H1 (cell line): ENCODE results near the gene GSDME. TPM values are rescaled to one million over a fixed set of nuclear protein-coding genes. Genes with fewer than 3 reads are reported as not detected.
A peak's percentile ranks its signal among the peaks of the same experiment; 100 is the strongest.

Experiments used
- CTCF ChIA-PET: fragments of 300-600 bp; sonication (Branson Sonifier 250); formaldehyde crosslinking; loops from one replicate; lab custom pipeline; 2021; ENCODE audit not compliant: partially characterized antibody; lab: Charles Lee
- POLR2A ChIA-PET: fragments of 300-600 bp; sonication (Branson Sonifier 250); formaldehyde crosslinking; loops from one replicate; lab custom pipeline; 2021; ENCODE audit warnings: inconsistent platforms; ENCODE audit not compliant: partially characterized antibody; lab: Charles Lee
- DNase-seq, 2 experiments: peaks; one replicate each; pipeline versions ENCODE4 v3.0.0 to v3.0.0-alpha.2; 2010 to 2022; ENCODE audit warnings: low spot score in 2 of 2, low read depth in 1 of 2, mixed read lengths in 1 of 2
- FAIRE-seq: peaks from 2 replicates; lab custom pipeline; 2011; peaks lifted over from hg19 to GRCh38; lab: Jason Lieb, UNC
- H2AFZ ChIP-seq: 2 replicates; pipeline ENCODE4 v1.8.1; 2012; ENCODE audit warnings: low read length, inconsistent platforms
- H2AK5ac ChIP-seq: 2 replicates; pipeline ENCODE4 v1.6.1; 2013; ENCODE audit warnings: low read depth, low read length
- H2BK120ac ChIP-seq: replicated peaks from 2 replicates; pipeline ENCODE3; 2013; ENCODE audit warnings: low read depth, low read length, inconsistent platforms
- H2BK12ac ChIP-seq: 2 replicates; pipeline ENCODE4 v1.6.1; 2013; ENCODE audit warnings: low read depth, low read length
- H2BK15ac ChIP-seq: 2 replicates; pipeline ENCODE4 v1.6.1; 2013; ENCODE audit warnings: low read length
- H2BK20ac ChIP-seq: 2 replicates; pipeline ENCODE4 v1.6.1; 2013; ENCODE audit warnings: low read length
- H2BK5ac ChIP-seq: 2 replicates; pipeline ENCODE4 v1.6.1; 2013; ENCODE audit warnings: low read depth, low read length
- H3K14ac ChIP-seq: 2 replicates; pipeline ENCODE4 v1.6.1; 2013; ENCODE audit warnings: inconsistent platforms; ENCODE audit not compliant: insufficient read length
- H3K18ac ChIP-seq: 2 replicates; pipeline ENCODE4 v1.6.1; 2013; ENCODE audit warnings: low read length; ENCODE audit errors: extremely low read depth
- H3K23ac ChIP-seq: 2 replicates; pipeline ENCODE4 v1.6.1; 2013; ENCODE audit warnings: inconsistent platforms; ENCODE audit not compliant: insufficient read length
- H3K23me2 ChIP-seq: 2 replicates; pipeline ENCODE4 v1.6.1; 2013; ENCODE audit warnings: low read depth, low read length
- H3K27ac ChIP-seq: 2 replicates; pipeline ENCODE4 v1.6.1; 2011; ENCODE audit warnings: low read depth, low read length, inconsistent platforms
- H3K27me3 ChIP-seq, 4 experiments: replicated peaks in 1 of 4; 1 replicate in 1 of 4; 2 replicates in 3 of 4; pipeline versions ENCODE4 v1.6.1 to v1.8.1; 2011 to 2013; ENCODE audit warnings: low read length in 3 of 4, mild to moderate bottlenecking in 3 of 4, inconsistent platforms in 2 of 4, mixed read lengths in 2 of 4, moderate library complexity in 1 of 4; ENCODE audit not compliant: control insufficient read depth in 3 of 4, insufficient read depth in 3 of 4; ENCODE audit errors: extremely low read depth in 1 of 4
- H3K36me3 ChIP-seq, 4 experiments: 2 replicates each; pipeline versions ENCODE4 v1.6.1 to v1.8.1; 2011 to 2013; ENCODE audit warnings: mild to moderate bottlenecking in 4 of 4, low read length in 3 of 4, moderate library complexity in 2 of 4, control low read depth in 1 of 4, inconsistent platforms in 1 of 4; ENCODE audit not compliant: insufficient read depth in 4 of 4, control insufficient read depth in 2 of 4
- H3K4ac ChIP-seq: replicated peaks from 2 replicates; pipeline ENCODE3; 2013; ENCODE audit warnings: low read length, low read depth, mixed read lengths, inconsistent platforms; ENCODE audit not compliant: insufficient read length
- H3K4me1 ChIP-seq, 4 experiments: replicated peaks in 1 of 4; 1 replicate in 1 of 4; 2 replicates in 3 of 4; pipeline versions ENCODE4 v1.6.1 to v1.8.1; 2011 to 2013; ENCODE audit warnings: low read length in 3 of 4, inconsistent platforms in 2 of 4, mixed read lengths in 1 of 4; ENCODE audit not compliant: insufficient read depth in 4 of 4, control insufficient read depth in 3 of 4
- H3K4me2 ChIP-seq, 2 experiments: 2 replicates each; pipeline versions ENCODE4 v1.6.1 to v1.8.1; 2011 to 2013; ENCODE audit warnings: low read depth in 2 of 2, low read length in 2 of 2, control low read depth in 1 of 2, inconsistent platforms in 1 of 2, mild to moderate bottlenecking in 1 of 2; ENCODE audit not compliant: insufficient read depth in 1 of 2
- H3K4me3 ChIP-seq, 4 experiments: fragments of 200-600, 300-600 bp in 1 of 4; sonication (generic), shearing (Covaris generic), sonication (Bioruptor Twin) in 1 of 4; 2 replicates each; pipeline versions ENCODE4 v1.5.1 to v1.8.1; 2011 to 2016; ENCODE audit warnings: low read length in 4 of 4, low read depth in 3 of 4, control low read depth in 2 of 4, inconsistent platforms in 2 of 4, mild to moderate bottlenecking in 2 of 4, mixed read lengths in 1 of 4, moderate library complexity in 1 of 4; ENCODE audit not compliant: insufficient read depth in 2 of 4; ENCODE audit errors: extremely low read depth in 1 of 4
- H3K56ac ChIP-seq: replicated peaks from 2 replicates; pipeline ENCODE3; 2013; ENCODE audit warnings: low read depth, mild to moderate bottlenecking, mixed read lengths, low read length, inconsistent platforms; ENCODE audit not compliant: insufficient read length
- H3K79me1 ChIP-seq: 2 replicates; pipeline ENCODE4 v1.6.1; 2013; ENCODE audit warnings: low read depth, low read length, control low read depth
- H3K79me2 ChIP-seq, 2 experiments: 2 replicates each; pipeline versions ENCODE4 v1.6.1 to v1.8.1; 2012 to 2013; ENCODE audit warnings: low read length in 2 of 2, mild to moderate bottlenecking in 2 of 2, inconsistent platforms in 1 of 2; ENCODE audit not compliant: insufficient read depth in 2 of 2, control insufficient read depth in 1 of 2
- H3K9ac ChIP-seq, 4 experiments: replicated peaks in 1 of 4; 1 replicate in 1 of 4; 2 replicates in 3 of 4; pipeline versions ENCODE4 v1.6.1 to v1.8.1; 2011 to 2013; ENCODE audit warnings: low read depth in 3 of 4, low read length in 3 of 4, control low read depth in 2 of 4, mild to moderate bottlenecking in 2 of 4, moderate library complexity in 2 of 4, inconsistent platforms in 1 of 4; ENCODE audit errors: extremely low read depth in 1 of 4
- H3K9me3 ChIP-seq, 2 experiments: 2 replicates each; pipeline versions ENCODE4 v1.6.1 to v1.8.1; 2012 to 2013; ENCODE audit warnings: mild to moderate bottlenecking in 2 of 2, moderate library complexity in 2 of 2, control low read depth in 1 of 2, inconsistent platforms in 1 of 2, low read depth in 1 of 2, low read length in 1 of 2, mixed read lengths in 1 of 2; ENCODE audit not compliant: insufficient read depth in 2 of 2
- H4K20me1 ChIP-seq, 2 experiments: replicated peaks in 1 of 2; 2 replicates each; pipeline versions ENCODE3 to v1.8.1; 2011 to 2013; ENCODE audit warnings: inconsistent platforms in 2 of 2, low read length in 2 of 2, mild to moderate bottlenecking in 1 of 2; ENCODE audit not compliant: insufficient read depth in 2 of 2, control insufficient read depth in 1 of 2
- H4K5ac ChIP-seq: 2 replicates; pipeline ENCODE4 v1.6.1; 2013; ENCODE audit warnings: low read length, low read depth, mixed read lengths, inconsistent platforms; ENCODE audit not compliant: insufficient read length
- H4K8ac ChIP-seq: 2 replicates; pipeline ENCODE4 v1.8.0; 2013; ENCODE audit warnings: mild to moderate bottlenecking, moderate library complexity, low read length, inconsistent platforms; ENCODE audit not compliant: insufficient read depth; ENCODE audit errors: extremely low read depth
- H4K91ac ChIP-seq: replicated peaks from 2 replicates; pipeline ENCODE3; 2013; ENCODE audit warnings: low read length, mixed read lengths, inconsistent platforms; ENCODE audit not compliant: insufficient read length
- MAFK ChIP-seq: IDR thresholded peaks from 2 replicates; pipeline ENCODE4 v1.6.1; 2012; ENCODE audit warnings: low read depth, mild to moderate bottlenecking, improper control_type of control experiment, low read length
- POLR2A ChIP-seq, 2 experiments: IDR thresholded peaks; 1 replicate in 1 of 2; 2 replicates in 1 of 2; pipeline ENCODE4 v1.6.1; 2011; ENCODE audit warnings: low read depth in 2 of 2, low read length in 2 of 2, mild to moderate bottlenecking in 2 of 2; ENCODE audit errors: control extremely low read depth in 1 of 2
- POLR2AphosphoS5 ChIP-seq: IDR thresholded peaks from 2 replicates; pipeline ENCODE4 v1.6.1; 2011; ENCODE audit warnings: low read depth, low read length
- TBP ChIP-seq: IDR thresholded peaks from 2 replicates; pipeline ENCODE4 v1.6.1; 2011; ENCODE audit warnings: low read depth, low read length, improper control_type of control experiment
- WGBS, 2 experiments: shearing (Covaris generic) in 1 of 2; methylation state at CpG; one replicate each; pipeline versions ENCODE4 v1.1.6 to v1.1.7; 2013 to 2015; ENCODE audit warnings: low lambda C conversion rate in 2 of 2, mixed read lengths in 2 of 2, inconsistent platforms in 1 of 2, low coverage in 1 of 2, missing lambda C conversion rate in 1 of 2; ENCODE audit not compliant: insufficient replicate concordance in 2 of 2, insufficient coverage in 1 of 2, insufficient read length in 1 of 2; ENCODE audit errors: extremely low coverage in 1 of 2, missing lambda C conversion rate in 1 of 2; 5-methylcytosine and 5-hydroxymethylcytosine counted together
- polyA plus RNA-seq, 7 experiments: library from polyadenylated mRNA; depleted of rRNA in 3 of 7; stranded (reverse) in 5 of 7; unstranded in 2 of 7; fragments of >200 nt in 5 of 7; fragments of 200-250 nt in 2 of 7; gene quantifications; 1 replicate in 5 of 7; 2 replicates in 1 of 7; 4 replicates in 1 of 7; pipeline versions ENCODE4 v1.2.1 to v1.2.3, GENCODE V29; 2011 to 2013; ENCODE audit warnings: missing spikeins in 2 of 7, mixed read lengths in 2 of 7
- total RNA-seq: library from RNA; stranded (reverse); fragmentation: NEBNext Ultra II Directional; extraction: Animal tissue kit (Norgen Biotek cat#: 25700); gene quantifications from 2 replicates; pipeline ENCODE4 v1.2.1, GENCODE V29; 2021

Gene GSDME
- total and polyA plus RNA-seq, 2 of the 8 experiments (the other 6 are each of a cell fraction or from before 2014, with no cell fraction given) = 5.4 to 7.6 TPM

GRCh38 chr7:24755541-24756407, 1.5 kb downstream of the GSDME start:
- Histone ChIP-seq H2AFZ (peak overlapping the region; percentile 91; the same call in 1 of the 2 replicates), H4K5ac (no peak overlapping the region), H3K23ac (no peak overlapping the region), H3K4me3 (peak overlapping the region in 1 of 4 experiments; percentile 79; a peak in 2 of 8 replicates), H2BK20ac (no peak overlapping the region), H3K27me3 (peaks cover 6 to 41% (median 30%) of the 10 kb centered on the region in 4 experiments), H3K79me2 (no peaks in the 10 kb centered on the region), H2BK15ac (no peak overlapping the region; the same call in 1 of the 2 replicates), H3K23me2 (peaks cover 12% of the 10 kb centered on the region; the same call in 1 of the 2 replicates), H3K18ac (peak overlapping the region; percentile 48; the same call in 1 of the 2 replicates), H3K56ac (no peak overlapping the region), H3K4me1 (peaks cover 0 to 10% (median 4%) of the 10 kb centered on the region in 4 experiments; a peak in 6 of 7 replicates), H3K4me2 (peak overlapping the region; percentile 74 to 89; a peak in 3 of 4 replicates), H3K27ac (no peak overlapping the region), H3K36me3 (no peaks in the 10 kb centered on the region), H2BK120ac (no peak overlapping the region), H4K91ac (peak overlapping the region; percentile 52), H2BK12ac (peak overlapping the region; percentile 44; the same call in 1 of the 2 replicates), H3K14ac (no peak overlapping the region), H3K79me1 (no peaks in the 10 kb centered on the region), H2AK5ac (no peak overlapping the region; the same call in 1 of the 2 replicates), H3K4ac (no peak overlapping the region), H2BK5ac (no peak overlapping the region), H3K9me3 (no peaks in the 10 kb centered on the region), H4K8ac (peak overlapping the region; percentile 22; the same call in 1 of the 2 replicates), H3K9ac (no peak overlapping the region), H4K20me1 (no peaks in the 10 kb centered on the region)
- ChIA-PET CTCF (interaction anchor here (0.6 kb wide), 1 partner anchor 169 kb away, joined by 3 read pairs; no protein-coding TSS in a partner anchor), POLR2A (interaction anchor here (0.6 to 1.7 kb wide), 7 partner anchors 9 to 574 kb away, joined by 3 to 5 read pairs (median 3); no protein-coding TSS in a partner anchor)
- FAIRE-seq (no peak), DNase-seq (no peak)
- TF ChIP-seq MAFK (no peak), POLR2AphosphoS5 (no peak), POLR2A (IDR thresholded peaks at IDR 0.05; ENCODE audit: control extremely low read depth in 1 of 2, low read depth in 2 of 2, low read length in 2 of 2) (no peak), TBP (no peak)
- WGBS, 2 experiments = 84% methylated on average over 12 of the region's 12 CpGs; no CpG with 5 or more reads in 1 of the 2 experiments
